Body of pancreas (tissue), 4 donors: ENCODE data around the gene SNED1.

Experiments
- CTCF ChIP-seq, 7 experiments: fragments of 450-650 bp in 4 of 7; fragments of 200-600 bp in 3 of 7; sonication (generic) in 3 of 7; IDR thresholded peaks; one replicate each; pipeline ENCODE4 v1.5.1; 2016 to 2019; ENCODE audit warnings: antibody characterized with exemption in 7 of 7
- POLR2A ChIP-seq, 3 donors: fragments of 450-650 bp; IDR thresholded peaks; one replicate each; pipeline ENCODE4 v1.6.1; 2016; ENCODE audit warnings: antibody characterized with exemption in 3 of 3, mild to moderate bottlenecking in 2 of 3

- TF ChIP-seq POLR2A (IDR thresholded peaks at IDR 0.05): no peak
- TF ChIP-seq CTCF (IDR thresholded peaks at IDR 0.05): no peak
Observed at GRCh38 chr2:240959941-240960308, 38.5 kb upstream of the SNED1 start.
